NCI-H2227 (cell line): ENCODE measurements around the gene MED17.

ENCODE experiments used
- DNase-seq: peaks from one replicate; lab custom pipeline; 2025; ENCODE audit not compliant: unreplicated experiment; lab: John Stamatoyannopoulos, UW

The MED17 gene

DNA sequence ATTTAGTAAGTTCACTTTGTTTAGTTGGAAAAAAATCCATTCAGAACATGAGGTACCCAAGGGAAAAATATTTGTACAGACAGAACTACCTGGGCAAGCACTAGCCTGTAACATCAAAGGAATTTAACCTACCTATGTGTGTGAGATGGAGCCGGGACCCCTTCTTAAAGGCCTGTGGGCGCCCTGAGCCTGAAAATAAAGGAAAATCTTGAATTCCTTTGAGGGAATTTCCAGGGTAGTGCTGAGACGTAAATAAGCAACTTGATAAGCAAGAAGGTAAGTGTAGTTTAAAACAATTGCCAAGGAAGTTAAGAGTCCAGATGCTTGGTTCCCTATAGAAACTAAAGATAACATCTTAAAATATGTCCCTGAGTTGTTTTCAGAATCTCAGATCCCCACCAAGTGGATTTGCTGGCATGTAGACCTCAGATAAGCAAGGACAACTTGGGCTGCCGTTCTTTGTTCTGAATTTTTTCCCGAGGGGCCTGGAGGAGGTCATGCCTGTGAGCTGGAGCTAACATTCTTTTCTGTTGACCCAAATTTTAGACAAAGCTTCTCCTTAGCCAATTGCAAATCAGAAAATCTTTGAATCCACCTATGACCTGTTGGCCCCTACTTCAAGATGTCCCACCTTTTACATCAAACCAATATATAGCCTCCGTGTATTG, 31.0 kb downstream of the MED17 start:
- no peak for DNase-seq

GRCh38 chr11:93817426-93818348, 33.6 kb downstream of the MED17 start:
- DNase-seq, result no peak

GRCh38 chr11:93819966-93820695, 36.0 kb downstream of the MED17 start:
- no peak for DNase-seq

DNA sequence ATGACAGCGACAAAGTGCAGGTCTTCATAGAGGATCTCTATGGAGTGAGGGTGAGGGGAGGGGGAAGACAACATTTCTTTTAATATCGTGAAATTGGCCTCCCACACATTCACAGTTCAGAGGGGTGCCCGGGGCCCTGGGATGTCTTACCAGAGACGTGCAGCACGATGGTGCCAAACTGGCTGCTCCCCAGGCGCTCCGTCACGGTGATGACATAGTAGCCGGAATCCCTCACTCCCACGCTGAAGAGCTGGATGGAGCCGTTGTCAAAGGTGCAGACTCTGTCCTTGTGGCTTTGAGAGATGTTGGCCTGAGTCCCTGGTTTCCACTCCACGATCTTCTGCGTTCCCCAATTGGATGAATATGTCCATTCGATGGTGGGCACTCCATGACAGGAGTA, 36.8 kb downstream of the MED17 start:
- no peak for DNase-seq

DNA sequence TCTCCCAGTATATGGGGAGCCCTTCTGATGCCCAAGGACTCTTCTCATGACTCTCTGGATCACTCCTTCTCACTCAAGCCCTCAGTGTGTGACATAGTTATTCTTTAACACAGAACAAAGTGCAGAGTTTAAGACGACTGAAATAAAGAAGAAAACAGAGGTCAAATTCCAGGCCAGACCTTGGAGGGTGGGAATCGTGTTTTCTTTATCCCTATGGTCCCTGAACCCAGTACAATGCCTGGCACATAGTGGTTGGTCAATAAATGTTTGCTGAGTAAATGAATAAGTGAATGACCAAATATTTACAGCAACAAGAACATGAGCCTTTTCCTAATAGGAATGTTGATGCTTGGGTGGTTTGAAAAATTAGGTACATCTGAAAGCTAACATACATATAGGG, 37.5 kb downstream of the MED17 start:
- DNase-seq, result no peak

GRCh38 chr11:93822359-93822758, 38.3 kb downstream of the MED17 start:
- no peak for DNase-seq

GRCh38 chr11:93823210-93823609, 39.1 kb downstream of the MED17 start:
- DNase-seq, result no peak

GRCh38 chr11:93827363-93827762, 43.3 kb downstream of the MED17 start:
- DNase-seq, result no peak

DNA sequence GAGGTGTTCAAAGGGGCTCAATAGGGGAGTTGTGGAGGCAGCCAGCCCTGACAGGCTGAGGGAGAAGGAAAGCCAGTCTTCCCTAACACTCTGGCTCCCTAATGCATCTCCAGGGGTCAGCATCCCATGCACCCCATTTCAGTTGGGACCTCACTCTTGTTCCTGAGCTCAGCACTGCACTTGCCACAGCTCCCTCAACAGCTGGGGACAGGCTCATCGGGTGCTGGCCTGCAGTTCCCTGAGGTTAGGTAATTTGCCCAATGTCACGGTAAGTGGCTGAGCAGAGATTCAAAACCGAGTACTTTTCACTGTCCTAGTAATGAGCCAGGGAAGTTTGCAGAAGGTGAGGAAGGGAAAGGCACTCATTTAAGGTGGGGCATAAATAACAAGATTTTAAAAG, 45.5 kb downstream of the MED17 start:
- DNase-seq, result no peak

DNA sequence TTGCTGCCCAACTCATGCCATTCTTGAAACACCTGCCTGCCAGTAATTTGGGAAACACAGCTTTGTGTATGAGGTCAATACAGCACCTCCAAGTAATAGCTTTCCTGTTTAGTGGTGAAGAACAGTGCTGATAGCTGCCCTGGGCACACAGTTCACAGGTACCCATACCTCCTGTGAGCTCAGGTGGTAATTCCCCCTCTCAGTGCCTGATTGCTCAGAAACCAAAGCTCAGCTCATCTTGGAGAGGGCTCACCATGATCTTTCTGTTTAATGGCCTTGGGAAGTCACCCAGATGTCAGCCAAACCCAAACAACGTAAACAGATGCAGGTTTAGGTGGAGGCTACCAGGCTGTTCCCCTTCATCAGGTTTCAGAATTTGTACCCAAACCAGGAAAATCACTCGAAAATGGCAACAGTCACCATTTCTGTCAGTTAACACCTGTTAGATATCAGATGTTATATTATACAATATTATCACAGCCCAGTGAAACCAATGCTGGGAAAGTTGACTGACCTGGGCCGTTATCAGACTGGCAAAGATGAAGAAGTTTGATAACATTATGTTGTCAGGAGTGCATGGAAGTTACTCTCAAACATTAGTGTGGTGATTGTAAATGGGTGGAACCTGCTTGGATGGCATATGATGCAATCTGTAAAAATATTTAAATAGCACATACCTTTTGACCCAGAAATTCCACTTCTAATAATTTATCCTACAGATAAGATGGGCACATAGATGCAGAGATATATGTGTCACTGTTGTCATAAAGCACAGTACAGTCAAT, 47.5 kb downstream of the MED17 start:
- DNase-seq, result no peak

DNA sequence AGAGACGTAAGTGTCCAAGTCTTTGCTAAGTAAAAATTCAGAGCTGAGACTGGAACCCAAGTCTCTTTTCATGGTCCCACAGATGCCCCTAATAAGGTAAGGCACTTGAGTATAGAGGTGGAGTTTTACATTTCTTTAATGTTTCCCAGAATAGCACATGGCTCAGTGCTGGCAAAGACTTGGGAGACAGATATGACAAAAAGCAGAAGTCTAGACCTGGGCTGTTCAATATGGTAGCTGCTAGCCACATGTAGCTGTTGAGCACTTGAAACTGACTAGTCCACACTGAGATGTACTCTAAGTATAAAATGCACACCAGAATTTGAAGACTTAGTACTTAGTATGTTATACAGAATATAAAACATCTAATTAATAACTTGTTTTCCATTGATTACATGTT, 48.7 kb downstream of the MED17 start:
- no peak for DNase-seq

- DNase-seq, result no peak
These were observed 54.9 kb downstream of the MED17 start for GRCh38 chr11:93838967-93839366.

DNA sequence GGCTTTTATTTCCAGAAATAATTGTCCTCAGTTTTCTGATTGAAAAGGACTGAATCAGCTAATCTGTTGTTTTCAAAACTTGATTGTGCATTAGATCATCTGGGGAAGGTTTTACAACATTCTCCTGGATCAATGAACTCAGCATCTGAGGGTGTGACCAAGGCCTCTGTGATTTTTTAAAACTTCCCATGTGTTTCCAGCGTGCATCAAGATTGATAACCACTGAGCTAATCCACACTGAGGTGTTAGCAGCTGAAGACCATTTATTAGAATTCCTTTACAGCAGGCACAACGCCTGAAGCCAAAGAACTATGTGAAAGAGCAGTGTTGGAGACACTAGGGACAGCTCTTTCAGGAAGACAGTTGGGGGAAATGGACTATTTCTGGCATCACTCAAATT, 56.1 kb downstream of the MED17 start:
- no peak for DNase-seq

DNA sequence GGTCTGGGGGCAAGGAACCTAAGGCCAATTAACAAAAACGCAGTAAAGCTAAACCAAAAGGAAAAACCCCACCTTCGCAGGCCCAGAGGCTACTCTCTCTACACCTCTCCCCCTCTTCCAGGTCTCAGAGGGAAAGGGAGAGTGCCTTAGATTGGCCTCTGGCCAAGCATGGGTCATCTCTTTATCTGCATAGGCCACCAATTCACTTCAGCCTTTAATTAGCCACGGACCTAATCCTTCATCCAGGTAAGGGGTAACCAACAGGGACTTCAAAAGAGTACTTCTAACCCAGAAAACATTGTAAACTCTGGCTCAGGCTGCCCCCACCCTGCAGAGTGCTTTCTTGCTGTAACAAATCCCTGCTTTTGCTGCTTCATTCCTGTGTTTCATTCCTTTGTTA, 56.9 kb downstream of the MED17 start:
- no peak for DNase-seq

DNA sequence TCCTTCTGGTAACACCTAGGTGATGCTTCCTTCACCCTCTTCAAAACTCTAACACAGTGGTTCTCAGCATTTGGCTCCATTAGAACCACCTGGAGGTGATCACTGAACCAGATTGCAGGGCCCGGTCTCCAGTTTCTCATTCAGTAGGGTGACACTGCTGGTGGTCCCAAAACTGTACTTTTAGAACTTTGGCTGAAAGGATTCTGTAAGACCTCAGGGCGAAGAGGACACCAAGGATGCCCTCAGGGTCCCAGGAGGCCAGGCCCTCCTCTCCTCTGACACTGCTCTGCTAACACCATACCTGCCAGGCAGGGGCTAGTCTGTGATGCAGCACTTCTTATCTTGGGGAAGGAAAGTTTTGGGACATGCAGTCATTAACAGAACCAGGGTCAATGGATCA, 57.4 kb downstream of the MED17 start:
- DNase-seq, result no peak

DNA sequence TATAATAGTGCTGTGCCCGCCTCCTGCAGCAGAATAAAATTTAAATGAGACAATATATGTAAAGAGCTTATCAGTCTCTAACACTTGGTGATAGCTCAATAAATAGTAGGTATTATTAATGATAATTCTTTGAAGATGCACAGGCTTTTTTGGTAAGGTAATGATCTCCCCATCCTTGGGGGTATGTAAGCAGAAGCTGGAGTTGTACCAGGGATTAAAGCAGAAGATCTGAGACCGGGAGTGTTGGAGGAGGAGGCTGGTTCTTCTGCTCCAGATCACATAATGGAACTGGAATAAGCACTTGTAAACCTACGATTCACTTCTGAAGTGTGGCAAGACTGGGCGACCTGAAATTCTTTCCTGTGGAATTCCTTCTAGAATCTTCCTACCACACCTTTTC, 58.0 kb downstream of the MED17 start:
- DNase-seq, result no peak

- no peak for DNase-seq
These were observed 58.4 kb downstream of the MED17 start for GRCh38 chr11:93842461-93842860.

DNA sequence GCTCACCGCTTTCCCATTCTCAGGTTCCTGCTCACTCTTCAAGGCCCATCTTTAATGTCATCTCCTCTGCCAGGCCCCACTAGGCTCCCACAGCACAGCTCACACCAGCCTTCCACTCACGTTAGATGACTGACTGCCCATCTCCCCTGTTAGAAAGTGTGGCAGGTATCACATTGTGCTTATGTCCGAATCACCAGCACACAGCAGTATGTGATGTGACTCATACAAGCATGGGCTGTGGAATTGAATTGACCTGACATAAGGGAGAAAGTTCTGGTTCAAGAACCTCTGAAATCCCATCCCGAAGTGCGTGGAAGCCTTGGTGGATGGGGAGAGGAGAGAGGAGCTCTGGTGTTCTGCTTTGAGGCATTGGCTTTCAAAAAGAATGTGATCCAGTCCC, 59.8 kb downstream of the MED17 start:
- DNase-seq, result no peak

GRCh38 chr11:93844568-93844967, 60.5 kb downstream of the MED17 start:
- DNase-seq, result no peak

GRCh38 chr11:93845181-93846092, 61.4 kb downstream of the MED17 start:
- no peak for DNase-seq
